IPS-18a (cell line): ENCODE data around the gene DZIP3.

Experiments used
- H3K27ac ChIP-seq: one replicate; pipeline ENCODE4 v1.5.1; 2013; ENCODE audit warnings: low read length
- H3K27me3 ChIP-seq: one replicate; pipeline ENCODE4 v1.6.1; 2013; ENCODE audit warnings: mild to moderate bottlenecking, low read length; ENCODE audit not compliant: control insufficient read depth, insufficient read depth
- H3K36me3 ChIP-seq: one replicate; pipeline ENCODE4 v1.6.1; 2013; ENCODE audit warnings: low read depth, low read length; ENCODE audit not compliant: control insufficient read depth
- H3K4me1 ChIP-seq: one replicate; pipeline ENCODE4 v1.6.1; 2013; ENCODE audit warnings: low read depth, low read length; ENCODE audit not compliant: control insufficient read depth
- H3K4me3 ChIP-seq: one replicate; pipeline ENCODE4 v1.5.1; 2013; ENCODE audit warnings: low read length
- H3K9ac ChIP-seq: one replicate; pipeline ENCODE4 v1.6.1; 2013; ENCODE audit warnings: mild to moderate bottlenecking, low read length, moderate library complexity
- H3K9me3 ChIP-seq: one replicate; pipeline ENCODE4 v1.6.1; 2013; ENCODE audit warnings: low read depth, low read length; ENCODE audit not compliant: control insufficient read depth

The DZIP3 gene

DNA sequence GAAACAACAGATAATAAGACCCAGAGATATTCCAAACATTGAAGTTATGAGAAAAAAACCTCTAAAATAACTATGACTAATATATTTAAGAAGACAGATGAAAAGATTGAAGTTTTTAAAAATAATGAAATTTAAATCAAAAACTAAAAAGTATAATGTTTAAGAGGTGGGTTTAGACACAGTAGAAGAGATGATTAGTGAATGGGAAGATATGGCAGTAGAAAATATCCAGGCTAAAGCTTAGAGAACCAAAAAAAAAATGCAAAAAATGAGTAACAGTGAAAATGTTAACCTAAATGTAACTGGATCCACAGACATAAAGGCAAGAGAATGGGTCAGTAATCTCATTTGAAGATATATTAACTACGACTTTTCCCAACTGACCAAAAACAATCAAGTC, 115.5 kb downstream of the DZIP3 start:
- no peak overlapping the region for H3K27ac ChIP-seq
- H3K9ac ChIP-seq = no peak overlapping the region
- no peaks in the 10 kb centered on the region for H3K36me3 ChIP-seq
- H3K27me3 ChIP-seq = no peaks in the 10 kb centered on the region
- H3K9me3 ChIP-seq = peaks cover 6% of the 10 kb centered on the region
- H3K4me3 ChIP-seq = no peak overlapping the region
- H3K4me1 ChIP-seq = no peaks in the 10 kb centered on the region

DNA sequence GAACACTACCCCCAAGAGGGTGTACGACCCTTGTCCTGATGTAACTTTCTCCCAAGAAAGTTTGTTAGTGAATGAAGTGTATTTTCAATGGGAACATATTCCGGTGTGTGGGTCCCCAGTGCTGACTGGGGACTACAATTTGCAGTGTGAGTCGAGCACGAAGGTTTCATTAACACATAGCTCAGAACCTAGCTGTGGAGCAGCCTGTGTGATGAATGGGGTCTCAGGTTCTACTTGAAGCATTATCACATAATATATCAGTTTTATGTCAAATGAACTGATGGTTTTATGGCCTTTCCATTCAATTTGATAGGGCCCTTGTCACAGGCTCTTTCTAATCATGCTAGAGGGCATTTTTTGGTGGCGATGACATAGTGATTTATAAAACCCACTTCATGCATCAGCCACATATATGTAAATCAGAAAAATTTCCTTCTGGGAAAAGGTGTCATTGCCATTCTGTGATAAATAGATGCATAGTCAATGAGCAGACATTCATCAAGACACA, 123.5 kb downstream of the DZIP3 start:
- no peaks in the 10 kb centered on the region for H3K36me3 ChIP-seq
- H3K4me1 ChIP-seq = no peaks in the 10 kb centered on the region
- H3K9ac ChIP-seq = no peak overlapping the region
- H3K27me3 ChIP-seq = no peaks in the 10 kb centered on the region
- no peak overlapping the region for H3K4me3 ChIP-seq
- H3K27ac ChIP-seq = no peak overlapping the region
- no peaks in the 10 kb centered on the region for H3K9me3 ChIP-seq

- H3K4me3 ChIP-seq = no peak overlapping the region
- no peak overlapping the region for H3K9ac ChIP-seq
- no peaks in the 10 kb centered on the region for H3K9me3 ChIP-seq
- H3K4me1 ChIP-seq = no peaks in the 10 kb centered on the region
- H3K27ac ChIP-seq = no peak overlapping the region
- no peaks in the 10 kb centered on the region for H3K36me3 ChIP-seq
- H3K27me3 ChIP-seq = no peaks in the 10 kb centered on the region
These were observed 124.3 kb downstream of the DZIP3 start for GRCh38 chr3:108713816-108714215.

DNA sequence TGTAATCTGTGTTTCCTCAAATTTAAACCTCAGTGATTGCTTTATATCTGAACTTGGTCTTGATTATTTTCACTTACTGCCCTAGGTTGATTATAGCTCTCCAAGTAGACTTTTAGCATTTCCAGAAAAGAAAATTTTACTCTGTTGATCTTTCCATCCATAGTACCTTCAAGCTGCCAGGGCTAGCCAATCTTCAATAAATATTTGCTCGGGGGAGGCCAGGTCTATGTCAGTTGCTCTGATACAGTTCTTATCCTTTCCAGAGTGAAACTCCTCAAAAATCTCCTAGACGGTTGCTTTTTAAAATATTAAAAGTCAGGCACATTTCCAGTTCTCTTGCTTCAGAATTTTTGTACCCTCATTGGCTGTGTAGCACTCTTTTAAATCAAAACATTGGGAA, 128.9 kb downstream of the DZIP3 start:
- Histone ChIP-seq H3K9ac (no peak overlapping the region), H3K4me3 (no peak overlapping the region), H3K27ac (no peak overlapping the region), H3K9me3 (no peaks in the 10 kb centered on the region), H3K27me3 (no peaks in the 10 kb centered on the region), H3K36me3 (no peaks in the 10 kb centered on the region), H3K4me1 (no peaks in the 10 kb centered on the region)

- H3K27me3 ChIP-seq = no peaks in the 10 kb centered on the region
- H3K9ac ChIP-seq = no peak overlapping the region
- no peak overlapping the region for H3K27ac ChIP-seq
- no peak overlapping the region for H3K4me3 ChIP-seq
- no peaks in the 10 kb centered on the region for H3K36me3 ChIP-seq
- no peaks in the 10 kb centered on the region for H3K4me1 ChIP-seq
- no peaks in the 10 kb centered on the region for H3K9me3 ChIP-seq
These were observed 129.8 kb downstream of the DZIP3 start for GRCh38 chr3:108719178-108719806.

DNA sequence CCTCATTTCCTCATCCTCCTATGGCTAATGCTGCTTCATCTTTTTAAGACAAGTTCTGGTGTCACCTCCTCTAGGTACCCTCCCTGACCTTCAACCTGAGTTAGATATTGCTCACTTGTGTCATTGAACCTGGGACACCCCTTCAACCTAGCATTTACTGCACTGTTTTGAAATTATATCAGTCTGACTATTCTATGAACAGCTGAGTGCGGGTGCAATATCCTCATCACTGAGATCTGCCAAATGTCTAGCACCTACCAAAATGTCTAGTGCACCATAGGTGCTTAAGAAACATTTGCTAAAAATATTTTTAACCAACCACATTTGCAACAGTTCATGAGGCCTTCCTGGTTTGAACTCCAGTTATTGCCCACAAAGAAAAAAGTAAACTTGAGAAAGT, 133.2 kb downstream of the DZIP3 start:
- no peak overlapping the region for H3K4me3 ChIP-seq
- H3K9me3 ChIP-seq = no peaks in the 10 kb centered on the region

GRCh38 chr3:108724101-108724500, 134.6 kb downstream of the DZIP3 start:
- no peak overlapping the region for H3K4me3 ChIP-seq
- no peak overlapping the region for H3K27ac ChIP-seq

More for the DNA sequence above, 133.2 kb downstream of the DZIP3 start:
- Histone ChIP-seq H3K4me1 (no peaks in the 10 kb centered on the region), H3K9ac (no peak overlapping the region), H3K27ac (no peak overlapping the region), H3K36me3 (no peaks in the 10 kb centered on the region), H3K27me3 (no peaks in the 10 kb centered on the region)

GRCh38 chr3:108728105-108728504, 138.6 kb downstream of the DZIP3 start:
- Histone ChIP-seq H3K4me3 (no peak overlapping the region), H3K36me3 (no peaks in the 10 kb centered on the region), H3K27ac (no peak overlapping the region), H3K9ac (no peak overlapping the region), H3K4me1 (no peaks in the 10 kb centered on the region), H3K9me3 (no peaks in the 10 kb centered on the region), H3K27me3 (no peaks in the 10 kb centered on the region)

More at GRCh38 chr3:108724101-108724500, 134.6 kb downstream of the DZIP3 start:
- Histone ChIP-seq H3K9ac (no peak overlapping the region), H3K36me3 (no peaks in the 10 kb centered on the region), H3K9me3 (no peaks in the 10 kb centered on the region), H3K27me3 (no peaks in the 10 kb centered on the region), H3K4me1 (no peaks in the 10 kb centered on the region)

- H3K27ac ChIP-seq = no peak overlapping the region
These were observed 139.4 kb downstream of the DZIP3 start for GRCh38 chr3:108728934-108729333.

GRCh38 chr3:108736821-108737220, 147.3 kb downstream of the DZIP3 start:
- Histone ChIP-seq H3K9ac (no peak overlapping the region), H3K4me1 (no peaks in the 10 kb centered on the region), H3K4me3 (no peak overlapping the region), H3K27me3 (no peaks in the 10 kb centered on the region), H3K9me3 (no peaks in the 10 kb centered on the region), H3K27ac (no peak overlapping the region), H3K36me3 (no peaks in the 10 kb centered on the region)

More at GRCh38 chr3:108728934-108729333, 139.4 kb downstream of the DZIP3 start:
- Histone ChIP-seq H3K4me3 (no peak overlapping the region), H3K27me3 (no peaks in the 10 kb centered on the region), H3K4me1 (no peaks in the 10 kb centered on the region), H3K9ac (no peak overlapping the region), H3K36me3 (no peaks in the 10 kb centered on the region), H3K9me3 (no peaks in the 10 kb centered on the region)

DNA sequence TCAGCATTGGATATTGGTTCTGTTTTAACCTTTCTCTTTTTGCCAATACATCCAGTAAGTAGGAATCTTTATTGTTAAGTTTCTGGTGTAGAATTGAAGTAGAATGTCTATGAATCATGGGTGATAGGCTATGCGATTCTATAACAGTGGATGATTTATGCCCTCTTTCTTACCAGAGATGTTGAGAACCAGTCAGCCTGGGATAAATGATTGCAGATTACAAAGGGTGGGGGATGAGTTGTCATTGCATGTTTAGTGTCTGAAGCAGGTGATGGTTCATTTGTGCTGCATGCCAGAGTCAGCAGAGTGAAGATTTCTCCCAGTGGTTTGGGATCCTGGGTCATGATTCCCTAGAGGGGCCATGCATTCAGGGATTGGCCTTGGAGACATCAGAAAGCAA, 153.4 kb downstream of the DZIP3 start:
- Histone ChIP-seq H3K4me3 (no peak overlapping the region), H3K4me1 (no peaks in the 10 kb centered on the region), H3K27ac (no peak overlapping the region), H3K27me3 (no peaks in the 10 kb centered on the region), H3K9me3 (no peaks in the 10 kb centered on the region), H3K9ac (no peak overlapping the region), H3K36me3 (no peaks in the 10 kb centered on the region)
